Retinal pigment epithelial cell (primary cell): ENCODE data around the gene UPF2.
"Not testable (repeated sequence)": the region's sequence is repeated elsewhere in the genome, so short reads cannot be mapped to it uniquely, and the experiment has no call there.

Experiments
- DNase-seq: peaks from one replicate; pipeline ENCODE4 v3.0.0-alpha.2; 2010; ENCODE audit warnings: low read depth
- H3K4me3 ChIP-seq: 2 replicates; pipeline ENCODE4 v1.5.1; 2011; ENCODE audit warnings: mild to moderate bottlenecking, low read length, control low read depth, moderate library complexity
- TF ChIP-seq, protein P1 (sequence below): conservative IDR thresholded peaks from 2 replicates; pipeline ENCODE4 v1.5.1; 2011; ENCODE audit warnings: low read depth, low read length, control low read depth, inconsistent platforms

Gene UPF2

DNA sequence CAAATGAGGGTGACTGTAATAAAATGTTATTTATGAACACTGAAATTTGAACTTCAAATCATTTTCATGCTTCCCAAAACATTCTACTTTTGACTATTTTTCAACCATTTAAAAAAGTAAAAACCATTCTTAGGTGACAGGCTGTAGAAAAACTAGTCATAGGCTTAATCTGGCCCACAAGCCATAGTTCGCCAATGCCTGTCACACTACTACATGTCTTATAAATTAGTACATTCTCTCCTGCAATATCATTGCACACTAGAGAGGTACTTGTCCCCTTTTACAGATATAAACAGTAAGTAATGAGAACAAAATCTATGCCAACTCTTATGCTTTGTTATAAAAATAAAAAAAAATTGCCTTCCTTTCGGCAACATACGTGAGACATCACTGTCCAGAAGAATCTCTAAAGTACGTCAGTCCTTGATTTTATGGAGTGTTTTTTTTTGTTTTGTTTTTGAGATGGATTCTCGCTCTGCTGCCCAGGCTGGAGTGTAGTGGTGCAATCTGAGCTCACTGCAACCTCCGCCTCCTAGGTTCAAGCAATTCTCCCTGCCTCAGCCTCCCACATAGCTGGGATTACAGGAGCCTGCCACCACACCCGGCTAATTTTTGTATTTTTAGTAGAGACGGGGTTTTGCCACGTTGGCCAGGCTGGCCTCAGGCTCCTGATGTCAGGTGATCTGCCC is 23.2 kb downstream of the UPF2 start:
- DNase-seq = no peak
- TF ChIP-seq, protein P1, sequence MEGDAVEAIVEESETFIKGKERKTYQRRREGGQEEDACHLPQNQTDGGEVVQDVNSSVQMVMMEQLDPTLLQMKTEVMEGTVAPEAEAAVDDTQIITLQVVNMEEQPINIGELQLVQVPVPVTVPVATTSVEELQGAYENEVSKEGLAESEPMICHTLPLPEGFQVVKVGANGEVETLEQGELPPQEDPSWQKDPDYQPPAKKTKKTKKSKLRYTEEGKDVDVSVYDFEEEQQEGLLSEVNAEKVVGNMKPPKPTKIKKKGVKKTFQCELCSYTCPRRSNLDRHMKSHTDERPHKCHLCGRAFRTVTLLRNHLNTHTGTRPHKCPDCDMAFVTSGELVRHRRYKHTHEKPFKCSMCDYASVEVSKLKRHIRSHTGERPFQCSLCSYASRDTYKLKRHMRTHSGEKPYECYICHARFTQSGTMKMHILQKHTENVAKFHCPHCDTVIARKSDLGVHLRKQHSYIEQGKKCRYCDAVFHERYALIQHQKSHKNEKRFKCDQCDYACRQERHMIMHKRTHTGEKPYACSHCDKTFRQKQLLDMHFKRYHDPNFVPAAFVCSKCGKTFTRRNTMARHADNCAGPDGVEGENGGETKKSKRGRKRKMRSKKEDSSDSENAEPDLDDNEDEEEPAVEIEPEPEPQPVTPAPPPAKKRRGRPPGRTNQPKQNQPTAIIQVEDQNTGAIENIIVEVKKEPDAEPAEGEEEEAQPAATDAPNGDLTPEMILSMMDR = no peak

DNA sequence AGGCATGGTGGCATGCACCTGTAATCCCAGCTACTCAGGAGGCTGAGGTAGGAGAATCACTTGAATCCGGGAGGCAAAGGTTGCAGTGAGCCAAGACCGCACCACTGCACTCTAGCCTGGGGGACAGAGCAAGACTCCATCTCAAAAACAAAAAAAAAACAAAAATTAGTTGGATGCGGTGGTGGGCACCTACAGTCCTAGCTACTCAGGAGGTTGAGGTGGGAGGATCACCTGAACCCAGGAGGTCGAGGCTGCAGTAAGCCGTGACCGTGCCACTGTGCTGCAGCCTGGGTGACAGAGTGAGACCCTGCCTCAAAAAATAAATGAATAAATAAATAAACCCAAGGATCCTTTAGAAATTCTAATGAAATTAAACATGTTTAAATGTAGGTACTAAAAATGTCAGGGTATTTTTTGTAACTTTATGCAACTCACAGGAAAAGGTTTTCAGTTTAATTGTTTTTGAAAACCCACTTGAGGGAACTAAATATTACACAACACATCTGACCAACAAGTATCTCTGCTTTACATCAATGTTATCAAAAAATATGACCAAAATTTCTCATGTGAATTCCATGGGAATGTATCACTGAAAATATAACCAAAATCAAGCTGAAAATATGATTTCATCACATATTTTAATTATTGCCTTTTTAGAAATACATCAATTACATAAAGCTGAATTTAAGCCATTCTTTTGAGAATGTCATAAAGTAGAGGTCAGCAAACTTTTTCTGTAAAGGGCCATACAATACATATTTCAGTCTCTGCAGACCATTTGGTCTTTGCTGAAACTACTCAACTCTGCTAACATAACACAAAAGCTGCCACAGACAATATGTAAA is 23.9 kb downstream of the UPF2 start:
- no peak for DNase-seq
- TF ChIP-seq, protein P1 = no peak
- no peak overlapping the region for H3K4me3 ChIP-seq

More for the DNA sequence above, 23.2 kb downstream of the UPF2 start:
- no peak overlapping the region for H3K4me3 ChIP-seq

DNA sequence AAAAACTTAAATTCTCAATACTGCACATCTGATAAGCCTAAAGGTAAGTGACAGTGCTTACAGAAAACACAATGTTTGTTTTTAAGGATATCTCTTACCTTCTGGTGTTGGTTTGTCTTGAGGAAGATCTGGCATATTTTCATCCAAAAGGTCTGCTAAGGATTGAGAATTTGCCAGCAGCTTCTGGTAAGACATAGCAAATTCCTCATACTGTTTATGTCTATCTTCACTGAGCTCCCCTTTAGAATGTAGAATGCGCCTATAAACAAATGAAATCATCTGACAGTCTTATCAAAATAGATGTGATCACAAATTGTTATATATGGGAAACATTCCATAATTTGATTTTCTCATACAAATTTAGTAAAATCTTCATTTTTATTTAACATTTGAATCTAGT is 28.7 kb downstream of the UPF2 start:
- H3K4me3 ChIP-seq = no peak overlapping the region
- TF ChIP-seq, protein P1 = no peak
- no peak for DNase-seq

DNA sequence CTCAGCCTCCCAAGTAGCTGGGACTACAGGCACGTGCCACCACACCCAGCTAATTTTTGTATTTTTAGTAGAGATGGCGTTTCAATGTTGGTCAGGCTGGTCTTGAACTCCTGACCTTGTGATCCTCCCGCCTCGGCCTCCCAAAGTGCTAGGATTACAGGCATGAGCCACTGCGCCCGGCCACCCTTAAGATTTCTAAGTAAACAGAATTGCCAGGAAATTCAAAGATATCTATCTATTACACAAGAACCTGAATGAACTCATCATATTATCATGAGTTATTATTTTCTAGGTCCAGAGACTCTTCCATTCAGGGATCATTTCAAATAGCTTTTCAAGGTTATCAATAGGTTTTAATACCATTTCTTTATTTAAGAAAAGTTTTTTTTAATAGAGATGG is 29.2 kb downstream of the UPF2 start:
- H3K4me3 ChIP-seq, DNase-seq: not testable (repeated sequence)

DNA sequence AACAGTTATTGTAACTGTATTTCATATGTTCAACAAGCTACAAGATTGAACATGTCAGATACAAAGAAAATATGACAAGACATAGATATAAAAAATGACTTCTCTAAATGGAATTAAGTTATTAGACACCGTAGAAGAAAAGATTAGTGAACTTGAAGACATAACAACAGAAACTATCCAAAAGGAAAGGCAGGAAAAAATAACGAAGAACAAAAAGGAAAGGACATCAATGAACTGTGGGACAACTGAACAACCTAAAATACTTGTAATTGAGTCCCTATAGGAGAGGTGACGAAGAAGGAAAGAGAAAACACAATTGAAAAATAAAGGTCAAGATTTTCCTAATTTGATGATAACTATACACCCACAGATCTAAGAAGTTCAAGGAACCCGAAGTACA is 32.3 kb downstream of the UPF2 start:
- TF ChIP-seq, protein P1 = no peak
- H3K4me3 ChIP-seq = no peak overlapping the region
- DNase-seq = no peak

DNA sequence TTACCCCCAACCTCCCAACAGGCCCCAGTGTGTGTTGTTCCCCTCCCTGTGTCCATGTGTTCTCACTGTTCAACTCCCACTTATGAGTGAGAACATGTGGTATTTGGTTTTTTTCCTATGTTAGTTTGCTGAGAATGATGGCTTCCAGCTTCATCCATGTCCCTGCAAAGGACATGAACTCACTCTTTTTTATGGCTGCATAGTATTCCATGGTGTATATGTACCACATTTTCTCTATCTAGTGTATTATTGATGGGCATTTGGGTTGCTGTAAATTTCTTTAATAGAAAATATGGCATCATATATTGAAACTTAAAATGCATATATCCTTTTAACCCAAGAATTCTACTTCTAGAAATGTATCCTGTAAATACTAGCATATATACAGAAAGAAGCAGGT is 33.8 kb downstream of the UPF2 start:
- DNase-seq = not testable (repeated sequence)

DNA sequence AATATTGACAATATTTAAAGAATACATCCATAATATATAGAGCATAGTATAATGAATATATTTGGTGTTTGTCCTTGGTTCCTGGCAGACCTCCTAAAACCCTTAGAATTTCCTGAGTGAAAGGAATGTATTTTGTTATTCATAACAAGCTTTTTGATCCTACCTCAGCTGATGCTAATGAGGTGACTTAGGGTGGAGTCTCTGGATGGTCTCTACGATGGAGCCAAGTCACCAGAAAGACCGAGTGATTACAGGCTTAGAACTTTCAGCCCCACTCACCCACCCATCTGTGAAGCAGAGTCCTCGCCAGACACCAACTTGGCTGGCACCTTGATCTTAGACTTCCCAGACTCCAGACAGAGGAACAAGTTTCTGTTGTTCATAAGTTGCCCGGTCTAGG is 35.9 kb downstream of the UPF2 start:
- TF ChIP-seq, protein P1 = no peak
- DNase-seq = no peak

More for the DNA sequence above, 33.8 kb downstream of the UPF2 start:
- H3K4me3 ChIP-seq = not testable (repeated sequence)

More for the DNA sequence above, 35.9 kb downstream of the UPF2 start:
- H3K4me3 ChIP-seq = no peak overlapping the region
